Putamen (tissue), 1 donor: ENCODE measurements around the gene ARHGAP26.

Experiments used
- DNase-seq: peaks from one replicate; pipeline ENCODE4 v3.0.0-alpha.2; 2016; ENCODE audit warnings: low spot score

The ARHGAP26 gene

GRCh38 chr5:143145243-143146160 is 375.3 kb downstream of the ARHGAP26 start:
- DNase-seq, result no peak

- DNase-seq, result no peak
These were observed 376.0 kb downstream of the ARHGAP26 start for GRCh38 chr5:143146161-143146560.

- DNase-seq, result no peak
These were observed 377.2 kb downstream of the ARHGAP26 start for GRCh38 chr5:143147383-143147782.

- DNase-seq, result no peak
These were observed 377.7 kb downstream of the ARHGAP26 start for GRCh38 chr5:143147902-143148301.

GRCh38 chr5:143148771-143149170 is 378.6 kb downstream of the ARHGAP26 start:
- DNase-seq, result no peak

GRCh38 chr5:143149759-143150158 is 379.6 kb downstream of the ARHGAP26 start:
- DNase-seq, result no peak

- no peak for DNase-seq
These were observed 381.0 kb downstream of the ARHGAP26 start for GRCh38 chr5:143151056-143151700.

GRCh38 chr5:143152445-143152844 is 382.3 kb downstream of the ARHGAP26 start:
- no peak for DNase-seq

GRCh38 chr5:143153332-143154119 is 383.3 kb downstream of the ARHGAP26 start:
- DNase-seq, result no peak

GRCh38 chr5:143154510-143155370 is 384.6 kb downstream of the ARHGAP26 start:
- DNase-seq, result no peak

GRCh38 chr5:143155455-143155854 is 385.3 kb downstream of the ARHGAP26 start:
- DNase-seq, result no peak

GRCh38 chr5:143156086-143156485 is 385.9 kb downstream of the ARHGAP26 start:
- no peak for DNase-seq

- no peak for DNase-seq
These were observed 386.4 kb downstream of the ARHGAP26 start for GRCh38 chr5:143156572-143156971.

- no peak for DNase-seq
These were observed 388.9 kb downstream of the ARHGAP26 start for GRCh38 chr5:143159031-143159430.

GRCh38 chr5:143161885-143162540 is 391.8 kb downstream of the ARHGAP26 start:
- DNase-seq, result no peak

- no peak for DNase-seq
These were observed 392.6 kb downstream of the ARHGAP26 start for GRCh38 chr5:143162810-143163209.

- DNase-seq, result no peak
These were observed 394.4 kb downstream of the ARHGAP26 start for GRCh38 chr5:143164557-143164956.

- no peak for DNase-seq
These were observed 395.1 kb downstream of the ARHGAP26 start for GRCh38 chr5:143165049-143165880.

- no peak for DNase-seq
These were observed 395.9 kb downstream of the ARHGAP26 start for GRCh38 chr5:143166090-143166489.
